HG03280 (cell line): ENCODE measurements around the gene LMNTD2.

Experiments
- ATAC-seq: cut with Tn5 transposase; IDR thresholded peaks from one replicate; pipeline ENCODE4 v1.9.1; 2021; ENCODE audit warnings: mild to moderate bottlenecking, moderate library complexity; ENCODE audit not compliant: unreplicated experiment

Gene LMNTD2

DNA sequence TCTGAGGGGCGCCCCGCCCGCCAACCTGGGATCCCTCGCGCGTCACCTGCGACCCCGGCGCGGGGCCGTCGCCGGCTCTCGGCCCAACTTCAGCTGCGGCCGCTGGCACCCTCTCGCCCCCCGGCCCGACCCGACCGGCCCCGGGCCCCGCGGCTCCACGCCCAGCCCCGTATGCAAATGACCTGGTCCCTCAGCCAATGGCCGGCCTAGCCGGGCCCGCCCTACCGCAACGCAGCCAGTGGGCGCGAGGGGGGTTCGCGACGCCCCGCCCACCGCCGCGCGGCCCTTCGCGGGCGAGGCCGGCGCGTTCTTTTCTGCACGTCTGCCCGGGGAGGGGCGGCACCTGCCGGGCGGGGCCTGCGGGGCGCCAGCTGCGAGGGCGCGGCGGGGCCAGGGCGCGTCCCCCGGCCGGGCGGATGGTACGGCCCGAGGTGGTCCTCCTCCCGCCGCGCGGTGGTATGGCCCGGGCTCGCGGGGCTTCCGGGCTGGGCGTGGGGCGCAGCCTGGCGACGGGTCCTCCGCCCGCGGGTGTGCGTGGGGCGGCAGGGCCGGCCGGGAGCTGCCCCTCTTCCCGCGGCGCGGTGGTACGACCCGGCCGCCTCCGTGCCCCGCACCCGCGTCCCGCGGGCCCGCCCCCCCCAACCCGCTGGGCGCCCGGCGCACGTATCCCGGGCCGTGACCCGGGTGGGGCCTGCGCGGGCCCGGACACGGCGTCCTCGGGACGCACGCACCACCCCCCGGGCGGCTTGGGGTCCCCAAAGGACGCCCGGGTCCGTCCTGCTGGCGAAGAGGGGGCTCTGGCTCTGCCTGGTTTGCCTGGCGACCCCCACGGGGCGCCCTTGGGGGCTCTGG is 8.0 kb upstream of the LMNTD2 start:
- ATAC-seq = peak; percentile 87

DNA sequence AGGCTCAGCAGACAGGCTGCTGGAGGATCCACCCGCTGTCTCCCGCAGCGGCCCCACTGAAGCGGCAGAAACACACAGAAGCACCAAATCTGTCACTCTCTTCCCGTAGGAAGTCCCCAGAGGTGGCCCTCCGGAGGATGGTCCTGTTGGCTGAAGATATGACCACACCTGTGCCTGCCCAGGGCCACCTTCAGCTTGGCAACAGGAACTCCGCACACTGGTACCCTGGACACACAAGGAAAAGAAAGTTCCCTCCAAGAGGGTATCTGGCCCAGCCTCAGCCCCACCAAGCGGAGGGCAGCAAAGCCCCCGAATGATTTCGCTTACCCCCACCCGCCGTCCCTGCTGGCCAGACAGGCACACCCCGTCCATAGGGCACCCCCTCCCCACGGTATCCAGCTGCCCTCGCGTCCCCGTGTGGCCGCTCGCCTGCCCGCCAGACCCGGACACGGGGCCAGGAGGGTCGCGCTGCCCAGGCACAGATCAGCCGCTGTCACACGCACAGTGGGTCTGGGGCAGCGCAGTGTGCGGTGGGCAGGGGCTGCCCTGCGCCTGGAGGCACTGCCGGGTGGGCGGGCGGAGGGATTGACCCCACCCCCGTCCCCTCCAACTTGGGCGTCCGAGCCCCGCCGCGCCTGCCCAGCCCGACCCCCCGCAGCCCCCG is 7.2 kb upstream of the LMNTD2 start:
- no peak for ATAC-seq

DNA sequence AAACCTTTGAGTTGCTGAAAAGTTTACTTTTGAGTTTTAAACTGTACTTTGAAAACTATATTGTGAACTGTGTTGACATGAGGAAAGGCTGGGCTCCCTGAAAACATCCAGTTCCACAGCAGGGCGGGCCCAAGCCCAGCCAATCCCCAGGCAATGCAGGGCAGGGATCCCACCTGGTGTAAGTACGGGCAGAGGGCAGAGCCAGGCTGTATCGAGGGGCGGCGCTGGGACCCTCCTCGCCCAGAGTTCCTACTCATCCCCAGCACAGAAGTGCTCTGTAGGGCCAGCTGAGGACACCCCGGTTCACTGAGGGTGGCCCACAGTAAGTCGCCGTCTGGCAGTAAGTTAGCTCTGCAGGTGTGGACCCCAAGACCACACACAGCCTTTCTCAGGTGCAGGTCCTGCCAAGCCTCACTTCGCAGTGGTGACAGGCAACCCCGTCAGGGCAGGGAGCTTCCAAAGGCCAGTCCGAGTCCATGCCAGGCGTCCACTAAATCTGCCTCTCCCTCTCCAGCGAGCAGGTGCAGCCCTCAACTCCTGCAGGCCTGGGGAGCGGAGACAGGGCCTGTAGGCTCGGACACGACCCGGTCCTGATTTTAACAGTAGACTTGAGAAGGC is 6.6 kb upstream of the LMNTD2 start:
- ATAC-seq = no peak

DNA sequence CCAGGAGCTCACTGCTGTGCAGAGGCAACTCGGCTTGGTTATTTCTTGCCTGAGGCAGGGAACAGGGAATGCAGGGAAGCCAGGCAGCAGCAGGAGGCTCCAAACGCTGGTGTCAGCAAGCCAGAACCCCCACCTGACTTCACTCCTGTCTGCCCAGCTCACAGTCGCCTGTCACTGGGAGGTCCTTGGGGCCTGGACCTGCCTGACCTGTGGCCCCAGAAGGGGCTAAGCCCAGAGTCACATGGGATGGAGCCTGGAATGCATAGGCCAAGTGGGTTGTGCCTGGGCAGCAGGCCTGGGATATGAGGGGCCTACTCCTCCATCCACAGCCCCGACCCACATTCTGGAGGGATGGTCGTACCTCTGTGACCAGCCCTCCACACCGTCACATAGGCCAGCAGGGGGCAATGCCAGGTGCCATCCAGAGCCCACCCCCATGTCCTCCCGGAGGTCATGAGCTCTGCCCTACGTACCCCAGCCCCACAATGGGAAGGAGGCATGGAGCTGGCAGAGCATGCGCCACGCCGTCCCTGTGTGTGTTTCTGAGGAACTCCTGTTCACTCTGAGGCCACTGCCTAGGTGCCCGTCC is 5.5 kb upstream of the LMNTD2 start:
- no peak for ATAC-seq

DNA sequence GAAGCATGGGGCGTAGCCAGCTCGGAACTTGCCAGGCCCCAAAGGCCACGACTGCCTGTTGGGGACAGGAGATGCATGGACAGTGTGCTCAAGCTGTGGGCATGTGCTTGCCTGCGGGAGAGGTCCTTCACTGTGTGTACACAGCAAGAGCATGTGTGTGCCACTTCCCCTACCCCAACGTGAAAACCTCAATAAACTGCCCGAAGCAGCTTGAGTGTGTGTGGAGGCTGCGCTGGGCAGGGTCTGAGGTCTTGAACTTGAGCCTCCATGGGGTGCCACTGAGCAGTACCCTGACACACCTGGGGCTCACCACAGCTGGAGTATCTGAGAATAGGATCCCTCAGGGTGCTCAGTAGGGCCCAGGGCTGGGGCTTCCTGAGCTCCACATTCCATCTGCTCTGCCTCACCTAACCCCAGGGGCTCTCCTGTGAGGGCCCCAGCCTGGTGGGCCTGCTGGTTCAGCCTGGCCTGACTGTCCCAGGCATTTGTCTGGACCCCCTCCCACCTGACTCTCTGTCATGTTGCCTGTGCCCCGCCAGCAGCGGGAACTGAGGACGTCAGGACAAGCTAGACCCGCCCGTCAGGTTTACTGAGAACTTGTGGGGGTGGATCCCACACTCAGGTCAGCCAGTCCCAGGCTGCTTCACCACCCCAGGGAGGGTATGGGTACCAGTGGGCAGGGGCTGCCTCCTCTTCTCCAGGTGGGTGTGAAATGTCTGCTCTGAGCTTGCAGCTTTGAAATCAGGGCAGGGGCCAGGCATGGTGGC is 3.5 kb upstream of the LMNTD2 start:
- no peak for ATAC-seq

DNA sequence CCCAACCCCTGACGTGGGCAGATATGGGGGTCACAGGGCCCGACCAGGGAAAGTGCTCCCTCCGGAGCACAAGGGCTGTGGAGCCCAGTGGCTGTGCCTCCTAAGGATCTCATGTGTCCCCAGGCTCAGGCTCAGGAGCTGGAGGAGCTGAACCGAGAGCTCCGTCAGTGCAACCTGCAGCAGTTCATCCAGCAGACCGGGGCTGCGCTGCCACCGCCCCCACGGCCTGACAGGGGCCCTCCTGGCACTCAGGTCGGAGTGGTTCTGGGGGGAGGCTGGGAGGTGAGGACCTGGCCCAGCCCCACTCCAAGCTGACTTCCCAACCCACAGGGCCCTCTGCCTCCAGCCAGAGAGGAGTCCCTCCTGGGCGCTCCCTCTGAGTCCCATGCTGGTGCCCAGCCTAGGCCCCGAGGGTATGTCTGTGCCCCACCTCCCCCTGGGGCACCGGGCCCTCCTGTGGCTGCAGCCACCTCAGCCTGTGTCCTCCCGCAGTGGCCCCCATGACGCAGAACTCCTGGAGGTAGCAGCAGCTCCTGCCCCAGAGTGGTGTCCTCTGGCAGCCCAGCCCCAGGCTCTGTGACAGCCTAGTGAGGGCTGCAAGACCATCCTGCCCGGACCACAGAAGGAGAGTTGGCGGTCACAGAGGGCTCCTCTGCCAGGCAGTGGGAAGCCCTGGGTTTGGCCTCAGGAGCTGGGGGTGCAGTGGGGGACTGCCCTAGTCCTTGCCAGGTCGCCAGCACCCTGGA is 2.7 kb upstream of the LMNTD2 start:
- no peak for ATAC-seq

DNA sequence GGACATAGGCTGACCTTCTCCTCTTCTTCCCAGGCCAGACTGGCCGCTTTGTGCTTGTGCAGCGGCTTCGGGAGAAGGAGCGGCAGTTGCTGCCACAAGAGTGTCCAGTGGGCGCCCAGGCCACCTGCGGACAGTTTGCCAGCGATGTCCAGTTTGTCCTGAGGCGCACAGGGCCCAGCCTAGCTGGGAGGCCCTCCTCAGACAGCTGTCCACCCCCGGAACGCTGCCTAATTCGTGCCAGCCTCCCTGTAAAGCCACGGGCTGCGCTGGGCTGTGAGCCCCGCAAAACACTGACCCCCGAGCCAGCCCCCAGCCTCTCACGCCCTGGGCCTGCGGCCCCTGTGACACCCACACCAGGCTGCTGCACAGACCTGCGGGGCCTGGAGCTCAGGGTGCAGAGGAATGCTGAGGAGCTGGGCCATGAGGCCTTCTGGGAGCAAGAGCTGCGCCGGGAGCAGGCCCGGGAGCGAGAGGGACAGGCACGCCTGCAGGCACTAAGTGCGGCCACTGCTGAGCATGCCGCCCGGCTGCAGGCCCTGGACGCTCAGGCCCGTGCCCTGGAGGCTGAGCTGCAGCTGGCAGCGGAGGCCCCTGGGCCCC is 1.6 kb upstream of the LMNTD2 start:
- no peak for ATAC-seq

DNA sequence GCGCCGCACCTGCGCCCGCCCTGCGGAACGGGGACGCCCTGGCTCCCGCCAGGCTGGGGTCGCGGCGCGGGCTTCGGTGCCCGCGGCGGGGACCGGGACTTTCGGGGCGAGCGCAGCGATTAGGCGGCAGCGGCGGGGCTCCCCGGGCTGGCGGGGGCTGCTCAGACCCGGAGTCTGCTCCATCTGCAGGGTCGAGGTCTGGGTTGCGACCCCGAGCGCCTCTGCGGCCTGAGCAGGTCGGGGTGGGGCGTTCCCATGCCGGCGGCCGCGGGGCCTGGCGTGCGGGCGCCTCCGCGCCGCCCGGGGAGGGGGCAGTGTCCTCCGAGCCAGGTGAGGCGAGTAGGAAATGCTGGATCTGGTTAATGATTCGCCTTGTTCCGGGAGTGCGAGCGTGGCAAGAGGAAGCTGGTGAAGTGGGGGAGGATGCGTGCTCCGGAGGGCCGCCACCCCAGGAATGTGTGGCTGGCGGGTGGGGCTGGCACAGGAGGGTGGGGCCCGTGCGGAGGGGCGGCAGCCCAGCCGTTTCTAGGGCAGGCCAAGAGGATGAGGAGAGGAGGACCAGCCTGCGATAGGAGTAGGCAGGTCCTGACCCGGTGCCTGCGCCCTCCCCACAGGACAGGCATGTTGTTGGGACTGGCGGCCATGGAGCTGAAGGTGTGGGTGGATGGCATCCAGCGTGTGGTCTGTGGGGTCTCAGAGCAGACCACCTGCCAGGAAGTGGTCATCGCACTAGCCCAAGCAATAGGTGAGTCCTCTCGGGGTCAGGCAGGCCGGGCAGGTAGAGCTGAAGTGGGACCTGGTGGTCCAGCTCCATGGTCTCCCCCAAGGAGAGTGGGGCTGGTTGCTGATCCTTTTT is 838 bp upstream of the LMNTD2 start:
- peak; percentile 41 for ATAC-seq

DNA sequence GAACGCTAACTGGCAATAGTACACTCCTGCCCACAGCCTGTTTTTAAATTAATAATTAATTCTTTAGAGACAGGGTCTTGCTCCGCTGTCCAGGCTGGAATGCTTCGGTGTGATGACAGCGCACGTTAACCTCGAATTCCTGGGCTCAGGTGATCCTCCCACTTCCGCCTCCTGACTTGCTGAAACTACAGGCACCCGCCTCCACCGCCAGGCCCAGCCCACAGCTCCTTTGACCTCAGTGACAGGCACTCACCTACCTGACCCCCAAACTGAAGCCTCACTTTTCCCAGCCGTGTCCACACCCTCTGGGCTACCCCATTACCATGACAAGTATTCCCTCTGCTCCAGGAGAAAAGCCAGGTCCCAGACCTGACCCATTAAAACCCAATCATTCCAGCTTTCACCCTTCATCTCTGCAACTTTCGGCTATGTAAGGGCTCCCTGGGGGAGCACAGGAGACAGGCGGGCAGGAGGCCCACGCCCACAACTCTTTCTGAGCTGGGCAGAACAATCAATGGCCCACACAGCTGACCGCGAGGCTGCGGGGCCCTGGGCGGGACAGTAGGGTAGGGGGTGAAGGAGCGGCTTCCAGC is 730 bp downstream of the LMNTD2 start:
- ATAC-seq = no peak

DNA sequence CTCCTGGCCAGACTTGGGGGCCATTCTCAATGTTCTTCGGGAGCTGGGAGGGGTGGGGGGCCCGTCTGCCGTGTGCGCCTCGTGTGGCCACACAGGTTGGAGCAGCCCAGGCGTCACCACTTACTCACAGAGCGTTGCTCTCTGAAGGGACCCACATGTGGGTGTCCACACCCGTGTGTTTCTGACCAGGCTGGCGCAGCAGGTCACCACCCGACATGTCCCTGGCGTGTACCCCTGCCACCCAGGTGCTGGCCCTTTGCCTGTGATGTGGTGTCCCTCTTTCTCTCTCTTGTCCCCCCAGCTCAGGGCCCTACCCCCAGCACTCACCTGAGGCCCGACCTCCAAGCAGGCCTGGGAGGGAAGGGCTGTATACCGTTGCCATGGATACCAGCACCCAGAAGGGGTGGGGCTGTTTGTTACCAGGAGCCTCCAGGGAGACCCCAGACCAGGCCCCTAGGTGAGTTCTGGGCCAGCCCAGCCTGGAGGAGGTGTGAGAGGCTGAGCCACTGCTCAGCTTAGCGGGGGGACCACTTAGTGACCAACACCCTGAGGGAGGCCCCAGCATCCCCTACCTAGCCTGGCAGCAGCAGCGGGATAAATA is 1.4 kb downstream of the LMNTD2 start:
- ATAC-seq = no peak

DNA sequence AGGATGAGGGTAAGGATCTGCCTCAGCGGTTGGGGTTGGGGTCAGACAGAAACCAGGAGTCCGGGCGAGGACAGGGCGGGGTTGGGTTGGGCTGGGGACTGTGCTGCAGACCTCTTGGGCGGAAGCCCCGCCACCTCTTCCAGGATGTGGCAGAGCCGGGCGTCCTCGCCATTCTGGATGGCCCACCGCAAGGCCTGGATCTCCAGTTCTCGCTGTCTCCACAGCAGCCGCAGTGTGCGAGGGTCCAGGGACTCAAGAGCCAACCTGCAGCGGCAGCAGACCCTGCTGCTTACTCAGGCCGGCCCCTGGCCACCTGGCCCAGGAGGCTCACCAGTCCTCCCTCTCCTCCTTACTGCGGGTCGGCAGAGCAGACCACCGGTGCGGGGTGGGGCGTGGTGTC is 2.0 kb downstream of the LMNTD2 start:
- ATAC-seq = no peak

DNA sequence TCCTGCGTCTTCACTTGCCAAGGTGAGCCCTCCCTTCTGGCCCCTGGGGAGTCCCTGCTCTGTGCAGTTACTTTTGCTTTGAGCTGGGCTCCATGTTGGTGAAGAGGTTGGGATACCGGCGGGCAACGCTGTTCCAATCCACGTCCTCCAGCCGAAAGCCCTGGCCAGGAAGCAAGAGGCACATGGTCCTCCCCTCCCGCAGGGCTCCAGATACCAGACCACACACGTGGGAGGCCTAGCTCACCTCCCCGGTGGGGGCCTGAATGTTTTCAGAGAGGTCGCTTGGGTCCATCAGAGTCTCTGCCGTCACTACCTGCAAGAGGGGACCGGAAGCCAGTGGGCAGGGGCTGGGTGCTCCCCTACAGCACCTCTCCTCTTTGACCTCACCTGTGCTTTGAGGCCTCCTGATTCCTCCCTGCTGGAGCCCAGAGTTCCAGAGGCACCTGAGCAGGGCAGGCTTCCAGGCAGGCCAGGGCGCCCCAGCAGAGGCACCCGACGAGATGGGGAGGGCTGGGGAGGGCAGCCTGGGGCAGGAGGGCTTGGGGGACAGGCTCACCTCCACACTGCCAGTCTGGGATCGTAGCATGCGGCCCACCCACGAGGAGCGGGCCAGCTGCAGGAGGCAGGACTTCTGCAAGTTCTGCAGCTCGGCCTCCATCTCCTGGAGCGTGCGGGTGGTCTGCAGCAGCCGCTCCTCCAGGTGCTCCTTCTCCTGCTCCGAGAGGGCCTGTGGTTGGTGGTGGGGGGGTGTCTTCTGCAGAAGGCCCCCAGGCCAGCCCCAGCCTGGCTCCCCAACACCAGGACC is 3.0 kb downstream of the LMNTD2 start:
- ATAC-seq = no peak

DNA sequence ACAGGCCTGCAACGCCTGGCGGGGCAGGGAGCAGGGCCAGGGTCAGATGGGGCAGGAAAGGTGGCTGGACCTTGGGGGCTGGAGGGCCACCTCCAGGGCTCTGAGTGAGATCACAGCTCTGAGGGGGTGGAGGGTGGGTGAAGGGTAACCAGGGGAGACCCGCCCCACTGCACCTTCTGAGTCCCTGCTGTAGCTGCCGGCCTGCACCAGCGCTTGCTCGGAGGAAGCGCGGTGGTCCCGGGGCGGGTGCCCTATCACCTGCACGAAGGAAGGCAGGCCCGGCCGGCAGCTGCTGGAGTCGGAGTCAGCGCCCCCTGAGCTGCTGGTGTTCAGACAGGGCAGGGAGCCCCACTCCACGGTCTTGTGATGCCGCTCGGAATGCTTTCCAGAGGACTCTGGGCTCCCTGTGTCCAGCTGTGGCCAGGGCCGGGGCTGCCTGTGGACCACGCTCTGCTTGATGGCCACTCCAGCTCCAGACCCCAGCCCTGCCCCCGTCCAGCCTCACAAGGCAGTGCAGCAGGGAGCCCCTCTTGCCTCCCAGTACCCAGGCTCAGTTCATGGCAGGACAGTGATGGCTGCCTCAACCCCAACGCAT is 3.8 kb downstream of the LMNTD2 start:
- no peak for ATAC-seq

DNA sequence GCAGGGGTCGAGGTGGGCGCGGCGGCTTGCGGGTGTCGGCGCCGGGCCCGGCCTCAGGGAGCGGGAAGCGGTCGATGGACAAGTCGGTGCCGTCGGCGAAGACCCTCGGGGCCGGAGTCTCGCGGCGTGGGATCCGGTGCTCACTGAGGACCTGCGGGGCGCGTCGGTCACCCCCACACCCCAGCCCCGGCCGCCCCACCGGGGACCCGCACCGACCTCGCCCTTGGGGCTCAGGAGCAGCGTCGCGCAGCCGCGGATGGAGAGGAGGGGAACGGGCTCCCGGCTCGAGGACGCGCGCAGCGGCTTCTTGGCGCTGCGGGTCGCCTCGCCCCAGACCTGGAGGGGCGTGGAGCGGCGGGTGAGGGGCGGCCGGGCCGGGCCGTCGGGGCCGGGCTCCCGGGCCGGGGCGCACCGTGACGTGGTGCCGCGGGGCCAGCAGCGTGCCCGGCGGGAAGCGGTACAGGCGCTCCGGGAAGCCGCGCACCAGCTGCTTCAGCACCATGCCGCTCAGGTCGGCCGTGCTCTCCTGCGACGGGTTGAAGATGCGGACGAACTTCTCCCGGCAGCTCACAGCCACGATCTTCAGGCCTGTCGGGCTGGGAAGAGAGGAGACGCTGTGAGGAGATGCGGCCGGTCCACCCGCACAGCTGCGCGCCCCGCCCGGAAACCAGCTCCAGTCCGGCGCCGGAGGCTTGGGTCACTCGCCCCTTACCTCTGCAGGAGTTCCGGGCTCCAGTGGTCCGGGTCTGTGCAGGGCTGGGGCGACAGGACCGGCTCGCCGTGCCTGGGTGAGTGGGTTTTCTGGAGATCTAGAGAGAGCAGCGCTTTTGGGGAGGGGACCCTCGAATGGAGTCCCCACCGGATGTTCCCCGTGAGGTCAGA is 4.5 kb downstream of the LMNTD2 start:
- no peak for ATAC-seq

DNA sequence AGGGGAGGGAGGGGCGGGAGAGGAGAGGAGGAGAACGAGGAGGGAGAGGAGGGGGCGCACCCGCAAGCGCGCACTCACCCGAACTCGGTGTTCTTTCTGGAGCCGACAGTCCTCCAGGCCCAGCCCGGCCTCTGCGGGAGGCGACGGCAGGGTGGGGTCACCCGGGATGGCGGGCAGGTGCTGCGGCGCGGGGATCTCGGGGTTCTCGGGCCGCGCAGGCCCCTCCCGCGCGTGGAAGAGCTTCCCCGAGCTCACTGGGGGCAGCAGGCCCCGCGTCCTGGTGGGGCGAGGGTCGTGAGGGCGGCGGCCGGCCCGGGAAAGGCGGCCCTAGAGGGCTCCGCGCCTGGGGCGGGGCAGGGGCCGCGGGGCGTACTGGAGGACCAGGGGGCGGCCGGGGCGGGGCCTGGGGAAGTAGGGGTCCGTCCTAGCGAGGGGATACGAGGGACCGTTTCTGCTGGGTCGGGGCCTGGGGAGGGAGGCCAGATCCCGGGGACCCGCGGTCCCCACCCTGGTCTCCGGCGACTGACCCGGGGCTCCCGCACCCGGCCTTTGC is 5.2 kb downstream of the LMNTD2 start:
- no peak for ATAC-seq
